Measurements from ENCODE around the gene ZNF469. TPM values are rescaled to one million over a fixed set of nuclear protein-coding genes. Genes with fewer than 3 reads are reported as not detected.

Gene ZNF469
- 10 to 100 TPM in 1 of 2 donors, 1 to 10 TPM in 1; 4.5 to 11.3 TPM for total RNA-seq

GRCh38 chr16:88382491-88383400, at the start of gene ZNF469:
ZNF469 (plus strand) TSS chr16:88382959; CDS start chr16:88427471, 44,512 bp downstream.
- Histone ChIP-seq H3K4me3 (peak within 1 kb of the TSS; percentile 60), H3K36me3 (no peaks in the 10 kb centered on the region), H3K27me3 (replicated peaks; ENCODE audit: insufficient read depth) (no peaks in the 10 kb centered on the region), H3K27ac (no peak within 1 kb of the TSS), H3K9me3 (no peaks in the 10 kb centered on the region), H3K4me1 (ENCODE audit: control insufficient read depth in 1 of 2, low read depth in 2 of 2) (peaks cover 3 to 17% of the 10 kb centered on the region in 2 donors)
- DNase-seq (ENCODE audit: low spot score) (no peak), ATAC-seq (ENCODE audit: insufficient number of reproducible peaks, low FRiP score, low read depth) (no peak)
- no peak for TF ChIP-seq CTCF (IDR thresholded peaks at IDR 0.05)

- Histone ChIP-seq H3K9me3 (no peaks in the 10 kb centered on the region), H3K36me3 (no peaks in the 10 kb centered on the region), H3K27me3 (replicated peaks; ENCODE audit: insufficient read depth) (no peaks in the 10 kb centered on the region), H3K27ac (no peak overlapping the region), H3K4me1 (ENCODE audit: control insufficient read depth in 1 of 2, low read depth in 2 of 2) (peaks cover 11 to 14% of the 10 kb centered on the region in 2 donors), H3K4me3 (no peak overlapping the region)
- ATAC-seq (ENCODE audit: insufficient number of reproducible peaks, low FRiP score, low read depth) (no peak), DNase-seq (ENCODE audit: low spot score) (no peak)
- no peak for TF ChIP-seq CTCF (IDR thresholded peaks at IDR 0.05)
Observed at GRCh38 chr16:88333848-88334777, 48.6 kb upstream of the ZNF469 start.

GRCh38 chr16:88334778-88335720, 47.7 kb upstream of the ZNF469 start:
- H3K27me3 ChIP-seq (replicated peaks; ENCODE audit: insufficient read depth), result no peaks in the 10 kb centered on the region
- no peak for DNase-seq (ENCODE audit: low spot score)
- H3K4me1 ChIP-seq (ENCODE audit: control insufficient read depth in 1 of 2, low read depth in 2 of 2), result peaks cover 11 to 14% of the 10 kb centered on the region in 2 donors
- H3K9me3 ChIP-seq, result no peaks in the 10 kb centered on the region
- no peak overlapping the region for H3K4me3 ChIP-seq
- H3K27ac ChIP-seq, result no peak overlapping the region
- H3K36me3 ChIP-seq, result no peaks in the 10 kb centered on the region
- no peak for ATAC-seq (ENCODE audit: insufficient number of reproducible peaks, low FRiP score, low read depth)
- TF ChIP-seq CTCF (IDR thresholded peaks at IDR 0.05), result no peak

DNA sequence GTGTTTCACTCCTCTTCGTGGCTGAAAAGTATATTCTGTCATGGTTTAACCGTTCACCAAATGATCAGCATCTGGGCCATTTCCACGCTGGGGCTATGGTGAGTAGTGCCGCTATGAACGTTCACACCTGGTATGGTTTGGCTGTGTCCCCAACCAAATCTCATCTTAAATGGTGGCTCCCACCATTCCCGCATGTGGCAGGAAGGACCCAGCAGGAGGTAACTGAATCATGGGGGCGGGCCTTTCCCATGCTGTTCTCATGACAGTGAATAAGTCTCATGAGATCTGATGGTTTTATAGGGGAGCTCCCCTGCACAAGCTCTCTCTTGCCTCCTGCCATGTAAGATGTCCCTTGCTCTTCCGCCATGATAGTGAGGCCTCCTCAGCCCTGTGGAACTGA, 45.7 kb upstream of the ZNF469 start:
- Histone ChIP-seq H3K4me3 (no peak overlapping the region), H3K27me3 (replicated peaks; ENCODE audit: insufficient read depth) (no peaks in the 10 kb centered on the region), H3K27ac (no peak overlapping the region), H3K36me3 (no peaks in the 10 kb centered on the region), H3K4me1 (ENCODE audit: control insufficient read depth in 1 of 2, low read depth in 2 of 2) (peaks cover 8 to 14% of the 10 kb centered on the region in 2 donors), H3K9me3 (no peaks in the 10 kb centered on the region)
- no peak for ATAC-seq (ENCODE audit: insufficient number of reproducible peaks, low FRiP score, low read depth)
- no peak for TF ChIP-seq CTCF (IDR thresholded peaks at IDR 0.05)
- DNase-seq (ENCODE audit: low spot score), result no peak

Data from thoracic aorta (tissue), 2 donors.